ENCODE measurements around the gene ANO3. TPM values are rescaled to one million over a fixed set of nuclear protein-coding genes. Genes with fewer than 3 reads are reported as not detected.
A peak's percentile ranks its signal among the peaks of the same experiment; 100 is the strongest.

Gene ANO3
- total and polyA plus RNA-seq, 2 donors (not counting 3 experiments of a cell fraction or from before 2014, with no cell fraction given) = not detected

GRCh38 chr11:26550022-26550421, 218.1 kb downstream of the ANO3 start:
- no peaks in the 10 kb centered on the region for H3K9me3 ChIP-seq (replicated peaks; ENCODE audit: control insufficient read depth, insufficient read depth, low read length)
- TF ChIP-seq CTCF (IDR thresholded peaks at IDR 0.05; ENCODE audit: extremely low read depth in 1 of 2, insufficient read depth in 1 of 2, low read depth in 1 of 2, low read length in 2 of 2) (no peak), GATA2 (IDR thresholded peaks at IDR 0.05; ENCODE audit: insufficient read depth, insufficient read length, low read depth, low read length) (no peak), POLR2A (IDR thresholded peaks at IDR 0.05; ENCODE audit: low read depth, low read length) (no peak), JUN (IDR thresholded peaks at IDR 0.05; ENCODE audit: borderline replicate concordance, insufficient read depth, insufficient read length, low read depth) (no peak)
- no peak overlapping the region for H3K27ac ChIP-seq (ENCODE audit: insufficient read depth, low read depth, low read length)
- intact Hi-C loops (cut with micrococcal nuclease) = no loop called here
- ChIA-PET POLR2A (no interaction called here), CTCF (no interaction called here)
- no TSS peak for BruUV-seq (replicated peaks)
- no peak overlapping the region for H3K4me3 ChIP-seq (replicated peaks in 1 of 3; ENCODE audit: insufficient read depth in 1 of 3, low read depth in 1 of 3, low read length in 3 of 3)
- no peaks in the 10 kb centered on the region for H4K20me1 ChIP-seq (replicated peaks; ENCODE audit: control insufficient read depth, extremely low read depth, insufficient read depth, low read length)
- dilution Hi-C loops (cut with MboI; ENCODE audit: extremely low pct_ligation_motif_present, low sequenced_read_pairs) = no loop called here
- H3K9me1 ChIP-seq (replicated peaks; ENCODE audit: control insufficient read depth, extremely low read depth, insufficient read depth, low read length) = no peaks in the 10 kb centered on the region
- H3K27me3 ChIP-seq (ENCODE audit: control insufficient read depth in 2 of 2, insufficient read depth in 2 of 2, low read length in 2 of 2) = no peaks in the 10 kb centered on the region
- no peak overlapping the region for H3K4me2 ChIP-seq (ENCODE audit: insufficient read depth, low read length)
- no peaks in the 10 kb centered on the region for H3K79me2 ChIP-seq (ENCODE audit: control insufficient read depth, insufficient read depth, low read length)
- no peak overlapping the region for H2AFZ ChIP-seq (ENCODE audit: low read depth, low read length)
- FAIRE-seq (no peak), DNase-seq (ENCODE audit: low read depth, low spot score) (no peak)
- H3K36me3 ChIP-seq (ENCODE audit: control insufficient read depth in 2 of 2, extremely low read depth in 1 of 2, insufficient read depth in 2 of 2, low read length in 2 of 2) = no peaks in the 10 kb centered on the region
- H3K4me1 ChIP-seq (ENCODE audit: control insufficient read depth, extremely low read depth, insufficient read depth, low read length) = no peaks in the 10 kb centered on the region
- no peak overlapping the region for H3K9ac ChIP-seq (replicated peaks; ENCODE audit: extremely low read depth, insufficient read depth, low read length)

- H3K27me3 ChIP-seq (ENCODE audit: control insufficient read depth in 2 of 2, insufficient read depth in 2 of 2, low read length in 2 of 2) = no peaks in the 10 kb centered on the region
- no peak overlapping the region for H2AFZ ChIP-seq (ENCODE audit: low read depth, low read length)
- CTCF ChIA-PET = interaction anchor here (1.1 to 1.2 kb wide), 2 partner anchors 31 to 267 kb away, joined by 3 read pairs; no protein-coding TSS in a partner anchor
- no peak overlapping the region for H3K9ac ChIP-seq (replicated peaks; ENCODE audit: extremely low read depth, insufficient read depth, low read length)
- H3K4me1 ChIP-seq (ENCODE audit: control insufficient read depth, extremely low read depth, insufficient read depth, low read length) = no peaks in the 10 kb centered on the region
- H3K36me3 ChIP-seq (ENCODE audit: control insufficient read depth in 2 of 2, extremely low read depth in 1 of 2, insufficient read depth in 2 of 2, low read length in 2 of 2) = no peaks in the 10 kb centered on the region
- FAIRE-seq (no peak), DNase-seq (ENCODE audit: low read depth, low spot score) (no peak)
- intact Hi-C loops (cut with micrococcal nuclease) = loop anchor here (1.0 kb wide), 1 partner anchor 254 kb away; no protein-coding TSS in a partner anchor
- H3K79me2 ChIP-seq (ENCODE audit: control insufficient read depth, insufficient read depth, low read length) = no peaks in the 10 kb centered on the region
- H3K27ac ChIP-seq (ENCODE audit: insufficient read depth, low read depth, low read length) = no peak overlapping the region
- dilution Hi-C loops (cut with MboI; ENCODE audit: extremely low pct_ligation_motif_present, low sequenced_read_pairs) = no loop called here
- H3K4me2 ChIP-seq (ENCODE audit: insufficient read depth, low read length) = no peak overlapping the region
- POLR2A ChIA-PET = no interaction called here
- no peak overlapping the region for H3K4me3 ChIP-seq (replicated peaks in 1 of 3; ENCODE audit: insufficient read depth in 1 of 3, low read depth in 1 of 3, low read length in 3 of 3)
- H3K9me1 ChIP-seq (replicated peaks; ENCODE audit: control insufficient read depth, extremely low read depth, insufficient read depth, low read length) = no peaks in the 10 kb centered on the region
- BruUV-seq (replicated peaks) = no TSS peak
- H3K9me3 ChIP-seq (replicated peaks; ENCODE audit: control insufficient read depth, insufficient read depth, low read length) = no peaks in the 10 kb centered on the region
- no peaks in the 10 kb centered on the region for H4K20me1 ChIP-seq (replicated peaks; ENCODE audit: control insufficient read depth, extremely low read depth, insufficient read depth, low read length)
- TF ChIP-seq CTCF (IDR thresholded peaks at IDR 0.05; ENCODE audit: extremely low read depth in 1 of 2, insufficient read depth in 1 of 2, low read depth in 1 of 2, low read length in 2 of 2) (peak in 1 of 2 donors; percentile 1), MYC (IDR thresholded peaks at IDR 0.05; ENCODE audit: low read depth, low read length) (no peak), EZH2 (IDR thresholded peaks at IDR 0.05; ENCODE audit: borderline replicate concordance, low read depth, low read length, severe bottlenecking) (no peak)
Measured at GRCh38 chr11:26551186-26551801, 219.4 kb downstream of the ANO3 start.

Measured in endothelial cell of umbilical vein (primary cell).